Jurkat, Clone E6-1 (cell line): ENCODE data around the gene PDPK1.

Experiments used
- DNase-seq: peaks from one replicate; pipeline ENCODE4 v3.0.0-alpha.2; 2011; ENCODE audit warnings: low read depth, low spot score
- H3K4me3 ChIP-seq: 2 replicates; pipeline ENCODE4 v1.5.1; 2011; ENCODE audit warnings: mild to moderate bottlenecking, low read length, control low read depth, moderate library complexity

The PDPK1 gene

GRCh38 chr16:2501946-2502895 is 35.6 kb upstream of the PDPK1 start:
- H3K4me3 ChIP-seq = no peak overlapping the region
- no peak for DNase-seq

- H3K4me3 ChIP-seq = no peak overlapping the region
- no peak for DNase-seq
Observed at GRCh38 chr16:2505695-2506094, 32.1 kb upstream of the PDPK1 start.

GRCh38 chr16:2507052-2507659 is 30.7 kb upstream of the PDPK1 start:
- DNase-seq = no peak
- no peak overlapping the region for H3K4me3 ChIP-seq

- DNase-seq = no peak
- H3K4me3 ChIP-seq = no peak overlapping the region
Observed at GRCh38 chr16:2507665-2508064, 30.2 kb upstream of the PDPK1 start.

GRCh38 chr16:2508722-2509400 is 29.0 kb upstream of the PDPK1 start:
- no peak for DNase-seq

GRCh38 chr16:2511128-2511800 is 26.6 kb upstream of the PDPK1 start:
- no peak for DNase-seq
- no peak overlapping the region for H3K4me3 ChIP-seq

More at GRCh38 chr16:2508722-2509400, 29.0 kb upstream of the PDPK1 start:
- H3K4me3 ChIP-seq = no peak overlapping the region

- no peak for DNase-seq
- H3K4me3 ChIP-seq = no peak overlapping the region
Observed at GRCh38 chr16:2511996-2512734, 25.7 kb upstream of the PDPK1 start.

- H3K4me3 ChIP-seq = peak overlapping the region; percentile 70
- no peak for DNase-seq
Observed at GRCh38 chr16:2512735-2513404, 25.0 kb upstream of the PDPK1 start.

- peak within 1 kb of the TSS; percentile 70 for H3K4me3 ChIP-seq
- peak; percentile 91 for DNase-seq
Observed at GRCh38 chr16:2513405-2514332, 24.2 kb upstream of the PDPK1 start, which contains the start of gene ATP6V0C. ATP6V0C (plus strand) TSS chr16:2513952; CDS start chr16:2514104, 152 bp downstream.

- peak overlapping the region; percentile 70 for H3K4me3 ChIP-seq
- DNase-seq = no peak
Observed at GRCh38 chr16:2514333-2515179, 23.3 kb upstream of the PDPK1 start.

- DNase-seq = no peak
- peak overlapping the region; percentile 70 for H3K4me3 ChIP-seq
Observed at GRCh38 chr16:2515180-2515851, 22.5 kb upstream of the PDPK1 start.

GRCh38 chr16:2516391-2517240 is 21.2 kb upstream of the PDPK1 start:
- DNase-seq = no peak
- no peak overlapping the region for H3K4me3 ChIP-seq

- no peak for DNase-seq
- H3K4me3 ChIP-seq = no peak overlapping the region
Observed at GRCh38 chr16:2517954-2518605, 19.7 kb upstream of the PDPK1 start.
